IPS DF 6.9 (cell line): ENCODE results near the gene THRA.
A peak's percentile ranks its signal among the peaks of the same experiment; 100 is the strongest.

Source experiments
- DNase-seq: peaks from one replicate; pipeline ENCODE4 v3.0.0-alpha.2; 2013; ENCODE audit warnings: low read depth, low spot score
- H3K27ac ChIP-seq: one replicate; pipeline ENCODE4 v1.5.1; 2013; ENCODE audit warnings: low read length, control low read depth
- H3K27me3 ChIP-seq: 2 replicates; pipeline ENCODE4 v1.6.1; 2013; ENCODE audit warnings: mild to moderate bottlenecking, low read length; ENCODE audit not compliant: control insufficient read depth, insufficient read depth
- H3K36me3 ChIP-seq: 2 replicates; pipeline ENCODE4 v1.6.1; 2013; ENCODE audit warnings: low read length; ENCODE audit not compliant: control insufficient read depth, insufficient read depth
- H3K4me1 ChIP-seq: 2 replicates; pipeline ENCODE4 v1.6.1; 2013; ENCODE audit warnings: low read length; ENCODE audit not compliant: control insufficient read depth, insufficient read depth
- H3K4me3 ChIP-seq: 2 replicates; pipeline ENCODE4 v1.5.1; 2013; ENCODE audit warnings: mild to moderate bottlenecking, low read length
- H3K9me3 ChIP-seq: 2 replicates; pipeline ENCODE4 v1.6.1; 2013; ENCODE audit warnings: low read length, inconsistent platforms; ENCODE audit not compliant: control insufficient read depth, insufficient read depth
- WGBS: extraction: QIAGEN DNeasy Blood & Tissue Kit; methylation state at CpG from one replicate; pipeline ENCODE4 v1.1.7; 2013; ENCODE audit warnings: mixed read lengths, missing lambda C conversion rate; ENCODE audit not compliant: insufficient read length, insufficient coverage; 5-methylcytosine and 5-hydroxymethylcytosine counted together

Gene THRA

GRCh38 chr17:40095351-40095943, 32.7 kb downstream of the THRA start:
- no peak overlapping the region for H3K27ac ChIP-seq
- peaks cover 16% of the 10 kb centered on the region for H3K36me3 ChIP-seq
- peaks cover 20% of the 10 kb centered on the region for H3K4me1 ChIP-seq
- no CpG with 5 or more reads among the region's 17 CpGs for WGBS
- DNase-seq: no peak
- H3K27me3 ChIP-seq: peaks cover 7% of the 10 kb centered on the region; the same call in 1 of the 2 replicates
- H3K9me3 ChIP-seq: no peaks in the 10 kb centered on the region
- no peak overlapping the region for H3K4me3 ChIP-seq

GRCh38 chr17:40095944-40096791, 33.4 kb downstream of the THRA start:
- Histone ChIP-seq H3K4me1 (peaks cover 17% of the 10 kb centered on the region), H3K9me3 (no peaks in the 10 kb centered on the region), H3K27ac (no peak overlapping the region), H3K27me3 (peaks cover 7% of the 10 kb centered on the region; the same call in 1 of the 2 replicates), H3K4me3 (no peak overlapping the region), H3K36me3 (peaks cover 16% of the 10 kb centered on the region)
- no CpG with 5 or more reads among the region's 23 CpGs for WGBS
- DNase-seq: no peak

- H3K9me3 ChIP-seq: no peaks in the 10 kb centered on the region
- H3K27ac ChIP-seq: no peak overlapping the region
- no peak for DNase-seq
- peaks cover 13% of the 10 kb centered on the region; the same call in 1 of the 2 replicates for H3K4me1 ChIP-seq
- whole genome bisulfite sequencing: no CpG with 5 or more reads among the region's 10 CpGs
- H3K36me3 ChIP-seq: peaks cover 16% of the 10 kb centered on the region
- no peak overlapping the region for H3K4me3 ChIP-seq
- H3K27me3 ChIP-seq: peaks cover 7% of the 10 kb centered on the region; the same call in 1 of the 2 replicates
Observed at GRCh38 chr17:40097087-40097486, 34.3 kb downstream of the THRA start.

DNA sequence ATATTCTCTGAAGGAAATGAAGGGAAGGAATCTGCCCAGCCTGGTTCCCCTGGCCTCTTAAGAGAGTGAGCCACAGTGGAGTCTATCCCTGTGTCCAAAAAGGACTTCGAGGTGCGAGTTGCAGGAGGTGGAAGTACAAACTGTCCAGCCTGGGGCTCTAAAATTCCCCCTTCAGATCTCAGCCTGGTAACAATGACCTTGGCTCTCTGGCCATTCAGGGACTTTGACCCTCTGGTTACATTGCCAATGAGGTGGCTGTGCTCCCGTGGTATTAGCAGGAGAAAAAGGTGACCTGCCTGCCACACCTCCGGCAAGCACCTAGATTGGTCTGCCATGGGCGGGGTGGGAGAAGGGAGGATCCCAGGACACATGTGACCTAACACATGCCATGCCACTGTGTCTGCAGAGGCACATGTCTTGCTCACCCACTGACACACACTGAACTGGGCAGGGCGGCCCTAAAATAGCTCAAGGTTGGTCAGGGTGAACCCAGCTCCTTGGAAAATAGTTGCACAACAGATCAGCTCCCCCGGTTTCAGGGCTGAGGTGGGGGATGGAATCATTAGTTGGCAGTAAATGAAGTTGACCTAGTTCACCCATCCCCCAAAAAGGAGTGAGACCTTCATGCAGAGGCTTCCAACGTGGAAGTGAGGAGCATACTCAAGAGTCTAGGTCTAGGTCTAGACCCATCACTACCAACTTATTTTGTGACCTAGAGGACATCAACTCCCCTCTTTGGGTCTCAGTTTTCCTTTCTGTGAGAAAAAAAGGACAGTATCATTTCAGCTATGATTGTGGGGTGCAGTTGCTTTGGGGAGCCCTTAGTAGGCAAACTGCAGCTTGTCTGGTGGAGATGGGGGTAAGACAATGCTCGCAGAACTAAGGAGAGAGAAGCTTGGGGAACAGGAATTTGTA, 35.4 kb downstream of the THRA start:
- no peak for DNase-seq
- Histone ChIP-seq H3K4me3 (no peak overlapping the region), H3K36me3 (peaks cover 14% of the 10 kb centered on the region), H3K27ac (no peak overlapping the region), H3K27me3 (peaks cover 7% of the 10 kb centered on the region; the same call in 1 of the 2 replicates), H3K4me1 (peaks cover 15% of the 10 kb centered on the region; the same call in 1 of the 2 replicates), H3K9me3 (no peaks in the 10 kb centered on the region)
- no CpG with 5 or more reads among the region's 9 CpGs for WGBS

- Histone ChIP-seq H3K9me3 (no peaks in the 10 kb centered on the region), H3K4me1 (peaks cover 18% of the 10 kb centered on the region; the same call in 1 of the 2 replicates), H3K27me3 (peaks cover 7% of the 10 kb centered on the region; the same call in 1 of the 2 replicates), H3K27ac (no peak overlapping the region), H3K36me3 (peaks cover 9% of the 10 kb centered on the region; the same call in 1 of the 2 replicates), H3K4me3 (peak overlapping the region; percentile 36; the same call in 1 of the 2 replicates)
- no peak for DNase-seq
- WGBS: 100% methylated on average over 1 of the region's 52 CpGs
Observed at GRCh38 chr17:40098846-40099618, 36.3 kb downstream of the THRA start.

- Histone ChIP-seq H3K4me1 (peaks cover 18% of the 10 kb centered on the region; the same call in 1 of the 2 replicates), H3K36me3 (peaks cover 9% of the 10 kb centered on the region; the same call in 1 of the 2 replicates), H3K9me3 (no peaks in the 10 kb centered on the region), H3K27ac (no peak overlapping the region), H3K4me3 (peak overlapping the region; percentile 36; the same call in 1 of the 2 replicates), H3K27me3 (peaks cover 7% of the 10 kb centered on the region; the same call in 1 of the 2 replicates)
- DNase-seq: no peak
- WGBS: no CpG with 5 or more reads among the region's 31 CpGs
Observed at GRCh38 chr17:40099619-40100418, 37.1 kb downstream of the THRA start.

DNA sequence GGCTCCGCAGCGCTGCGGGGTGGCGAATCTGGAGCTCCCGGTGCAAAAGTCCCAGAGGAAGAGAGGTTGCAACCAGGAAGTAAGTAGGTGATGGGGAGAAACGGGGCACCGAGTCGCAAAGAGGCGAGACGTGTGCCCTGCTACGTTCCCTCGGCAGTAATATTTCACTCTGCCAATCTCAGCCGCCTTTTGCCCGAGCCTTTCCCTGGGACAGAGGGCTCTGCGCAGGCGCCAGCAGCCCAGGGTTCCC, 37.6 kb downstream of the THRA start, which contains the start of gene NR1D1:
Gene NR1D1, minus strand, starts transcription at position 171 of the 250 bp plus-strand sequence. CDS start 495 bp downstream, outside the sequence.
- Histone ChIP-seq H3K27me3 (peaks cover 7% of the 10 kb centered on the region; the same call in 1 of the 2 replicates), H3K36me3 (peaks cover 9% of the 10 kb centered on the region; the same call in 1 of the 2 replicates), H3K27ac (no peak within 1 kb of the TSS), H3K9me3 (no peaks in the 10 kb centered on the region), H3K4me1 (peaks cover 18% of the 10 kb centered on the region; the same call in 1 of the 2 replicates), H3K4me3 (peak within 1 kb of the TSS; percentile 36; the same call in 1 of the 2 replicates)
- no CpG with 5 or more reads among the region's 16 CpGs for WGBS
- DNase-seq: no peak

- Histone ChIP-seq H3K27me3 (peaks cover 7% of the 10 kb centered on the region; the same call in 1 of the 2 replicates), H3K36me3 (peaks cover 7% of the 10 kb centered on the region; the same call in 1 of the 2 replicates), H3K4me1 (peaks cover 18% of the 10 kb centered on the region; the same call in 1 of the 2 replicates), H3K9me3 (no peaks in the 10 kb centered on the region), H3K27ac (no peak overlapping the region), H3K4me3 (peak overlapping the region; percentile 36; the same call in 1 of the 2 replicates)
- DNase-seq: no peak
- WGBS: no CpG with 5 or more reads among the region's 25 CpGs
Observed at GRCh38 chr17:40100669-40101366, 38.1 kb downstream of the THRA start.
